ENCODE data around the gene VASH1.
"Not testable (repeated sequence)": the region's sequence is repeated elsewhere in the genome, so short reads cannot be mapped to it uniquely, and the experiment has no call there.

VASH1 gene

GRCh38 chr14:76761136-76761959, at the start of gene VASH1:
TSS of gene VASH1 (plus strand) at chr14:76761468. CDS start at chr14:76762822, 1,354 bp downstream.
- DNase-seq (ENCODE audit: low spot score) = peak; percentile 70

GRCh38 chr14:76713121-76713520, 48.1 kb upstream of the VASH1 start:
- no peak for DNase-seq (ENCODE audit: low spot score)

GRCh38 chr14:76714470-76714869, 46.8 kb upstream of the VASH1 start:
- DNase-seq (ENCODE audit: low spot score) = no peak

- DNase-seq (ENCODE audit: low spot score) = no peak
These were observed 46.2 kb upstream of the VASH1 start for GRCh38 chr14:76715101-76715500.

- no peak for DNase-seq (ENCODE audit: low spot score)
These were observed 45.7 kb upstream of the VASH1 start for GRCh38 chr14:76715511-76716081.

GRCh38 chr14:76716285-76716684, 45.0 kb upstream of the VASH1 start:
- DNase-seq (ENCODE audit: low spot score) = no peak

- DNase-seq (ENCODE audit: low spot score) = no peak
These were observed 43.6 kb upstream of the VASH1 start for GRCh38 chr14:76717508-76718290.

- no peak for DNase-seq (ENCODE audit: low spot score)
These were observed 42.8 kb upstream of the VASH1 start for GRCh38 chr14:76718306-76719040.

GRCh38 chr14:76719666-76720065, 41.6 kb upstream of the VASH1 start:
- no peak for DNase-seq (ENCODE audit: low spot score)

- peak; percentile 36 for DNase-seq (ENCODE audit: low spot score)
These were observed 40.9 kb upstream of the VASH1 start for GRCh38 chr14:76720382-76720813.

GRCh38 chr14:76721506-76721905, 39.8 kb upstream of the VASH1 start:
- not testable (repeated sequence) for DNase-seq (ENCODE audit: low spot score)

GRCh38 chr14:76724651-76725550, 36.4 kb upstream of the VASH1 start:
- DNase-seq (ENCODE audit: low spot score) = no peak

GRCh38 chr14:76726551-76726970, 34.7 kb upstream of the VASH1 start:
- no peak for DNase-seq (ENCODE audit: low spot score)

GRCh38 chr14:76727384-76727783, 33.9 kb upstream of the VASH1 start:
- no peak for DNase-seq (ENCODE audit: low spot score)

GRCh38 chr14:76727901-76728300, 33.4 kb upstream of the VASH1 start:
- no peak for DNase-seq (ENCODE audit: low spot score)

- DNase-seq (ENCODE audit: low spot score) = no peak
These were observed 32.0 kb upstream of the VASH1 start for GRCh38 chr14:76729258-76729657.

- DNase-seq (ENCODE audit: low spot score) = no peak
These were observed 31.2 kb upstream of the VASH1 start for GRCh38 chr14:76729953-76730505.

- not testable (repeated sequence) for DNase-seq (ENCODE audit: low spot score)
These were observed 26.8 kb upstream of the VASH1 start for GRCh38 chr14:76734501-76734900.

- DNase-seq (ENCODE audit: low spot score) = no peak
These were observed 24.8 kb upstream of the VASH1 start for GRCh38 chr14:76736514-76736913.

GRCh38 chr14:76741074-76741473, 20.2 kb upstream of the VASH1 start:
- no peak for DNase-seq (ENCODE audit: low spot score)

GRCh38 chr14:76742185-76742584, 19.1 kb upstream of the VASH1 start:
- DNase-seq (ENCODE audit: low spot score) = no peak

All from HuH-7.5 (cell line).